ENCODE data around the gene SORBS2. TPM values are rescaled to one million over a fixed set of nuclear protein-coding genes. Genes with fewer than 3 reads are reported as not detected.

SORBS2 gene
- total and polyA plus RNA-seq, 2 of the 8 experiments (the other 6 are each of a cell fraction or from before 2014, with no cell fraction given): 73.0 to 87.1 TPM

- no peak overlapping the region for H3K4me2 ChIP-seq (ENCODE audit: insufficient read depth in 1 of 2, low read depth in 2 of 2, low read length in 2 of 2)
- no peaks in the 10 kb centered on the region for H3K9me3 ChIP-seq (ENCODE audit: insufficient read depth in 2 of 2, low read depth in 1 of 2, low read length in 1 of 2)
- H3K4me3 ChIP-seq (ENCODE audit: extremely low read depth in 1 of 4, insufficient read depth in 2 of 4, low read depth in 3 of 4, low read length in 4 of 4): no peak overlapping the region
- H4K8ac ChIP-seq (ENCODE audit: extremely low read depth, insufficient read depth, low read length): no peak overlapping the region
- H2BK5ac ChIP-seq (ENCODE audit: low read depth, low read length): no peak overlapping the region
- no peak overlapping the region for H3K18ac ChIP-seq (ENCODE audit: extremely low read depth, low read length)
- H3K23ac ChIP-seq (ENCODE audit: insufficient read length): no peak overlapping the region
- H3K23me2 ChIP-seq (ENCODE audit: low read depth, low read length): no peaks in the 10 kb centered on the region
- H2BK15ac ChIP-seq (ENCODE audit: low read length): no peak overlapping the region
- no peaks in the 10 kb centered on the region for H3K79me1 ChIP-seq (ENCODE audit: low read depth, low read length)
- no peak overlapping the region for H2AK5ac ChIP-seq (ENCODE audit: low read depth, low read length)
- H2AFZ ChIP-seq (ENCODE audit: low read length): no peak overlapping the region
- no peak overlapping the region for H3K56ac ChIP-seq (replicated peaks; ENCODE audit: insufficient read length, low read depth, low read length)
- peaks cover 0 to 3% (median 0%) of the 10 kb centered on the region in 4 experiments; a peak in 1 of 7 replicates for H3K27me3 ChIP-seq (replicated peaks in 1 of 4; ENCODE audit: control insufficient read depth in 3 of 4, extremely low read depth in 1 of 4, insufficient read depth in 3 of 4, low read length in 3 of 4)
- H4K91ac ChIP-seq (replicated peaks; ENCODE audit: insufficient read length, low read length): no peak overlapping the region
- H3K14ac ChIP-seq (ENCODE audit: insufficient read length): no peak overlapping the region
- FAIRE-seq: no peak
- H3K79me2 ChIP-seq (ENCODE audit: control insufficient read depth in 1 of 2, insufficient read depth in 2 of 2, low read length in 2 of 2): no peaks in the 10 kb centered on the region
- 27% methylated on average over 1 of the region's 1 CpG; no CpG with 5 or more reads in 1 of the 2 experiments for WGBS, 2 experiments (ENCODE audit: extremely low coverage in 1 of 2, insufficient coverage in 1 of 2, insufficient read length in 1 of 2, insufficient replicate concordance in 2 of 2, low coverage in 1 of 2, low lambda C conversion rate in 2 of 2, missing lambda C conversion rate in 1 of 2)
- POLR2A ChIA-PET (ENCODE audit: partially characterized antibody): no interaction called here
- no peaks in the 10 kb centered on the region for H3K4me1 ChIP-seq (replicated peaks in 1 of 4; ENCODE audit: control insufficient read depth in 3 of 4, insufficient read depth in 4 of 4, low read length in 3 of 4)
- H3K27ac ChIP-seq (ENCODE audit: low read depth, low read length): no peak overlapping the region
- H2BK12ac ChIP-seq (ENCODE audit: low read depth, low read length): no peak overlapping the region
- H3K4ac ChIP-seq (replicated peaks; ENCODE audit: insufficient read length, low read depth, low read length): no peak overlapping the region
- DNase-seq (ENCODE audit: low read depth in 1 of 2, low spot score in 2 of 2): no peak
- H2BK120ac ChIP-seq (replicated peaks; ENCODE audit: low read depth, low read length): no peak overlapping the region
- H4K20me1 ChIP-seq (replicated peaks in 1 of 2; ENCODE audit: control insufficient read depth in 1 of 2, insufficient read depth in 2 of 2, low read length in 2 of 2): no peaks in the 10 kb centered on the region
- H4K5ac ChIP-seq (ENCODE audit: insufficient read length, low read depth, low read length): no peak overlapping the region
- CTCF ChIA-PET (ENCODE audit: partially characterized antibody): interaction anchor here (0.6 to 2.3 kb wide), 4 partner anchors 10 to 47 kb away, joined by 3 to 7 read pairs (median 5); partner anchors contain the start of gene PDLIM3
- H2BK20ac ChIP-seq (ENCODE audit: low read length): no peak overlapping the region
- no peaks in the 10 kb centered on the region for H3K36me3 ChIP-seq (ENCODE audit: control insufficient read depth in 2 of 4, insufficient read depth in 4 of 4, low read length in 3 of 4)
- H3K9ac ChIP-seq (replicated peaks in 1 of 4; ENCODE audit: extremely low read depth in 1 of 4, low read depth in 3 of 4, low read length in 3 of 4): no peak overlapping the region
- no peak for TF ChIP-seq BCL11A (IDR thresholded peaks at IDR 0.05; ENCODE audit: low read depth in 2 of 2, low read length in 2 of 2)
- no peak for TF ChIP-seq CTBP2 (IDR thresholded peaks at IDR 0.05; ENCODE audit: borderline replicate concordance, insufficient read depth, insufficient read length, low read length)
- TF ChIP-seq POU5F1 (IDR thresholded peaks at IDR 0.05; ENCODE audit: low read depth, low read length): no peak
- TF ChIP-seq ZNF274 (IDR thresholded peaks at IDR 0.05; ENCODE audit: borderline replicate concordance, extremely low read depth, low read length): no peak
- TF ChIP-seq CHD1 (IDR thresholded peaks at IDR 0.05; ENCODE audit: low read depth, low read length): no peak
- no peak for TF ChIP-seq JUND (IDR thresholded peaks at IDR 0.05; ENCODE audit: low read length)
- TF ChIP-seq RAD21 (IDR thresholded peaks at IDR 0.05 in 1 of 2, conservative IDR thresholded peaks at IDR 0.05 in 1 of 2; ENCODE audit: low read depth in 2 of 2, low read length in 2 of 2): no peak
- no peak for TF ChIP-seq RXRA (IDR thresholded peaks at IDR 0.05; ENCODE audit: insufficient read depth, low read depth, low read length)
- TF ChIP-seq TAF7 (optimal IDR thresholded peaks at IDR 0.05; ENCODE audit: borderline replicate concordance, low read depth, low read length): no peak
- TF ChIP-seq TCF12 (IDR thresholded peaks at IDR 0.05; ENCODE audit: low read depth, low read length): no peak
- no peak for TF ChIP-seq RBBP5 (IDR thresholded peaks at IDR 0.05; ENCODE audit: borderline replicate concordance, low read depth, low read length)
- no peak for TF ChIP-seq E2F6 (IDR thresholded peaks at IDR 0.05)
- no peak for TF ChIP-seq TBP (IDR thresholded peaks at IDR 0.05; ENCODE audit: low read depth, low read length)
These were observed 261.1 kb downstream of the SORBS2 start for GRCh38 chr4:185550933-185551332.
